Stomach (tissue), 9 donors: ENCODE measurements around the gene CHRNB1. TPM values are rescaled to one million over a fixed set of nuclear protein-coding genes. Genes with fewer than 3 reads are reported as not detected.

Source experiments
- DNase-seq, 2 donors: peaks; one replicate each; pipeline versions ENCODE4 v3.0.0 to v3.0.0-alpha.2; 2013 to 2019
- H3K27ac ChIP-seq, 5 donors: fragments of 200-600 bp in 4 of 5; sonication (generic) in 4 of 5; one replicate each; pipeline ENCODE4 v1.5.1; 2013 to 2019; ENCODE audit warnings: mild to moderate bottlenecking in 1 of 5, moderate library complexity in 1 of 5
- H3K27me3 ChIP-seq, 3 donors: fragments of 200-600 bp; sonication (generic); one replicate each; pipeline ENCODE4 v1.5.1; 2017 to 2019; ENCODE audit warnings: mixed run types in 1 of 3
- H3K36me3 ChIP-seq, 4 donors: fragments of 200-600 bp; sonication (generic); 1 replicate in 3 of 4; 2 replicates in 1 of 4; pipeline ENCODE4 v1.5.1; 2016 to 2019
- H3K4me1 ChIP-seq, 4 donors: fragments of 200-600 bp; sonication (generic); one replicate each; pipeline ENCODE4 v1.5.1; 2016 to 2019
- H3K4me3 ChIP-seq, 4 donors: fragments of 200-600 bp; sonication (generic) in 3 of 4; one replicate each; pipeline ENCODE4 v1.5.1; 2016 to 2019; ENCODE audit warnings: mild to moderate bottlenecking in 1 of 4
- H3K9me3 ChIP-seq, 4 donors: fragments of 200-600 bp; sonication (generic); one replicate each; pipeline ENCODE4 v1.5.1; 2016 to 2019
- CTCF ChIP-seq, 7 experiments: fragments of 450-650 bp in 4 of 7; fragments of 200-600 bp in 3 of 7; sonication (generic) in 3 of 7; IDR thresholded peaks; one replicate each; pipeline ENCODE4 v1.5.1; 2016 to 2019; ENCODE audit warnings: antibody characterized with exemption in 7 of 7, control low read depth in 2 of 7, mild to moderate bottlenecking in 1 of 7
- EP300 ChIP-seq: sonication (generic); formaldehyde crosslinking; IDR thresholded peaks from one replicate; pipeline ENCODE4 v1.6.1; 2017; ENCODE audit warnings: antibody characterized with exemption
- POLR2A ChIP-seq, 4 donors: fragments of 450-650 bp; IDR thresholded peaks; one replicate each; pipeline ENCODE4 v1.6.1; 2016; ENCODE audit warnings: antibody characterized with exemption in 4 of 4, control low read depth in 2 of 4, mild to moderate bottlenecking in 1 of 4, moderate library complexity in 1 of 4
- POLR2AphosphoS5 ChIP-seq, 3 donors: sonication (generic); formaldehyde crosslinking; IDR thresholded peaks; one replicate each; pipeline ENCODE4 v1.6.1; 2016; ENCODE audit warnings: antibody characterized with exemption in 3 of 3
- WGBS, 5 donors: extraction: QIAGEN DNeasy Blood & Tissue Kit in 3 of 5; methylation state at CpG; one replicate each; pipeline versions ENCODE4 v1.1.5 to v1.1.7; 2013 to 2018; 5-methylcytosine and 5-hydroxymethylcytosine counted together
- intact Hi-C: fragments of 100-400 bp; cut with DNase I; formaldehyde crosslinking; loops from one replicate; pipeline ENCODE4 v1.15.1; 2023; ENCODE audit warnings: low total_unique reads
- polyA plus RNA-seq, 3 donors: library from polyadenylated mRNA; stranded (reverse); fragments of 200-250 nt; gene quantifications; one replicate each; pipeline ENCODE4 v1.2.3, GENCODE V29; 2013
- total RNA-seq, 5 donors: library from RNA; depleted of rRNA; stranded (reverse); fragments of >200 nt; gene quantifications; one replicate each; pipeline versions ENCODE4 v1.1.0 to v1.2.3, GENCODE V29; 2014 to 2016
- donor health status: healthy with polysubstance abuse.
- donor health status: Bipolar disorder and iron deficiency.
- donor health status: healthy.

The CHRNB1 gene
- total and polyA plus RNA-seq, 8 donors = 1.8 to 12.0 (median 7.8) TPM; not detected in 2

GRCh38 chr17:7459961-7460545 lies 15.2 kb downstream of the CHRNB1 start:
- DNase-seq = no peak
- WGBS, 5 donors = 70 to 79% (median 74%) methylated on average over 3 of the region's 3 CpGs
- intact Hi-C loops = no loop called here
- no peak overlapping the region for H3K27ac ChIP-seq
- H3K4me3 ChIP-seq = no peak overlapping the region
- TF ChIP-seq POLR2A (IDR thresholded peaks at IDR 0.05) (no peak), CTCF (IDR thresholded peaks at IDR 0.05) (no peak), EP300 (no peak), POLR2AphosphoS5 (IDR thresholded peaks at IDR 0.05) (no peak)
- peaks cover 20 to 39% (median 33%) of the 10 kb centered on the region in 4 donors for H3K36me3 ChIP-seq
- H3K9me3 ChIP-seq = no peaks in the 10 kb centered on the region
- no peaks in the 10 kb centered on the region for H3K27me3 ChIP-seq
- H3K4me1 ChIP-seq = peaks cover 0 to 18% (median 8%) of the 10 kb centered on the region in 4 donors

- Histone ChIP-seq H3K27me3 (no peaks in the 10 kb centered on the region), H3K36me3 (peaks cover 20 to 49% (median 43%) of the 10 kb centered on the region in 4 donors), H3K9me3 (no peaks in the 10 kb centered on the region), H3K27ac (no peak overlapping the region), H3K4me3 (no peak overlapping the region), H3K4me1 (peaks cover 0 to 21% (median 12%) of the 10 kb centered on the region in 4 donors)
- intact Hi-C loops = no loop called here
- TF ChIP-seq POLR2AphosphoS5 (IDR thresholded peaks at IDR 0.05) = no peak
- no peak for TF ChIP-seq POLR2A (IDR thresholded peaks at IDR 0.05)
- TF ChIP-seq CTCF (IDR thresholded peaks at IDR 0.05) = no peak
- TF ChIP-seq EP300 = no peak
- WGBS, 5 donors = 91 to 96% (median 94%) methylated on average over 7 of the region's 7 CpGs
- no peak for DNase-seq
These were observed 16.2 kb downstream of the CHRNB1 start for GRCh38 chr17:7460850-7461660.

- H3K4me3 ChIP-seq = no peak overlapping the region
- no peak for TF ChIP-seq POLR2A (IDR thresholded peaks at IDR 0.05)
- TF ChIP-seq CTCF (IDR thresholded peaks at IDR 0.05) = no peak
- H3K36me3 ChIP-seq = peaks cover 20 to 63% (median 54%) of the 10 kb centered on the region in 4 donors
- intact Hi-C loops = no loop called here
- no peak for DNase-seq
- 90 to 95% (median 92%) methylated on average over 28 to 44 of the region's 44 CpGs for WGBS, 5 donors
- no peaks in the 10 kb centered on the region for H3K27me3 ChIP-seq
- peaks cover 7 to 23% (median 20%) of the 10 kb centered on the region in 4 donors for H3K4me1 ChIP-seq
- no peak overlapping the region for H3K27ac ChIP-seq
- H3K9me3 ChIP-seq = no peaks in the 10 kb centered on the region
These were observed 17.9 kb downstream of the CHRNB1 start for GRCh38 chr17:7462474-7463371.

GRCh38 chr17:7463372-7463846 lies 18.5 kb downstream of the CHRNB1 start:
- no peak for DNase-seq
- no peaks in the 10 kb centered on the region for H3K9me3 ChIP-seq
- intact Hi-C loops = no loop called here
- H3K27me3 ChIP-seq = no peaks in the 10 kb centered on the region
- H3K4me3 ChIP-seq = no peak overlapping the region
- H3K27ac ChIP-seq = no peak overlapping the region
- no peak for TF ChIP-seq POLR2AphosphoS5 (IDR thresholded peaks at IDR 0.05)
- peaks cover 20 to 63% (median 55%) of the 10 kb centered on the region in 4 donors for H3K36me3 ChIP-seq
- H3K4me1 ChIP-seq = peaks cover 7 to 30% (median 24%) of the 10 kb centered on the region in 4 donors
- WGBS, 5 donors = 82 to 90% (median 87%) methylated on average over 11 to 14 of the region's 14 CpGs
